ENCODE measurements around the gene ABCC8. TPM values are rescaled to one million over a fixed set of nuclear protein-coding genes. Genes with fewer than 3 reads are reported as not detected.

Gene ABCC8
- total RNA-seq, 4 donors from 2014 or later, result 0.40 to 4.0 (median 3.5) TPM

GRCh38 chr11:17396598-17397310 is 79.9 kb downstream of the ABCC8 start:
- WGBS, 2 donors (ENCODE audit: low coverage in 1 of 2), result 88% methylated on average over 21 of the region's 22 CpGs; no CpG with 5 or more reads in 1 of the 2 donors
- no peaks in the 10 kb centered on the region for H3K4me1 ChIP-seq
- no peak overlapping the region for H3K4me3 ChIP-seq
- no peak overlapping the region for H3K27ac ChIP-seq
- no peak for DNase-seq
- H3K27me3 ChIP-seq, result no peaks in the 10 kb centered on the region
- intact Hi-C loops (cut with DNase I; ENCODE audit: low total_unique reads) (no loop called here), in situ Hi-C loops (cut with MboI; ENCODE audit: low pct_ligation_motif_present in 1 of 4, low pct_unique_long_range_greater_than_20kb in 1 of 4, low sequenced_read_pairs in 3 of 4) (no loop called here)
- TF ChIP-seq POLR2AphosphoS5 (IDR thresholded peaks at IDR 0.05) (no peak), EP300 (IDR thresholded peaks at IDR 0.05; ENCODE audit: low read depth) (no peak), POLR2A (IDR thresholded peaks at IDR 0.05) (no peak), CTCF (IDR thresholded peaks at IDR 0.05) (no peak)
- no peaks in the 10 kb centered on the region for H3K36me3 ChIP-seq
- H3K9me3 ChIP-seq, result no peaks in the 10 kb centered on the region

GRCh38 chr11:17395978-17396377 is 80.7 kb downstream of the ABCC8 start:
- 84% methylated on average over 6 of the region's 6 CpGs; no CpG with 5 or more reads in 1 of the 2 donors for WGBS, 2 donors (ENCODE audit: low coverage in 1 of 2)
- no peak for TF ChIP-seq POLR2AphosphoS5 (IDR thresholded peaks at IDR 0.05)
- no peak for TF ChIP-seq CTCF (IDR thresholded peaks at IDR 0.05)
- TF ChIP-seq POLR2A (IDR thresholded peaks at IDR 0.05), result no peak
- no peak for TF ChIP-seq EP300 (IDR thresholded peaks at IDR 0.05; ENCODE audit: low read depth)
- H3K4me1 ChIP-seq, result no peaks in the 10 kb centered on the region
- in situ Hi-C loops (cut with MboI; ENCODE audit: low pct_ligation_motif_present in 1 of 4, low pct_unique_long_range_greater_than_20kb in 1 of 4, low sequenced_read_pairs in 3 of 4), result no loop called here
- intact Hi-C loops (cut with DNase I; ENCODE audit: low total_unique reads), result no loop called here
- H3K4me3 ChIP-seq, result no peak overlapping the region
- no peaks in the 10 kb centered on the region for H3K27me3 ChIP-seq
- H3K36me3 ChIP-seq, result no peaks in the 10 kb centered on the region
- H3K27ac ChIP-seq, result no peak overlapping the region
- no peaks in the 10 kb centered on the region for H3K9me3 ChIP-seq
- no peak for DNase-seq

GRCh38 chr11:17395554-17395961 is 81.1 kb downstream of the ABCC8 start:
- DNase-seq, result no peak
- in situ Hi-C loops (cut with MboI; ENCODE audit: low pct_ligation_motif_present in 1 of 4, low pct_unique_long_range_greater_than_20kb in 1 of 4, low sequenced_read_pairs in 3 of 4), result no loop called here
- no peak for TF ChIP-seq POLR2A (IDR thresholded peaks at IDR 0.05)
- TF ChIP-seq POLR2AphosphoS5 (IDR thresholded peaks at IDR 0.05), result no peak
- no peak for TF ChIP-seq EP300 (IDR thresholded peaks at IDR 0.05; ENCODE audit: low read depth)
- TF ChIP-seq CTCF (IDR thresholded peaks at IDR 0.05), result no peak
- Histone ChIP-seq H3K27ac (no peak overlapping the region), H3K9me3 (no peaks in the 10 kb centered on the region), H3K4me1 (no peaks in the 10 kb centered on the region), H3K27me3 (no peaks in the 10 kb centered on the region), H3K36me3 (no peaks in the 10 kb centered on the region), H3K4me3 (no peak overlapping the region)
- intact Hi-C loops (cut with DNase I; ENCODE audit: low total_unique reads), result no loop called here
- 87% methylated on average over 20 of the region's 20 CpGs; no CpG with 5 or more reads in 1 of the 2 donors for whole genome bisulfite sequencing, 2 donors (ENCODE audit: low coverage in 1 of 2)

GRCh38 chr11:17394743-17395390 is 81.8 kb downstream of the ABCC8 start:
- intact Hi-C loops (cut with DNase I; ENCODE audit: low total_unique reads) (no loop called here), in situ Hi-C loops (cut with MboI; ENCODE audit: low pct_ligation_motif_present in 1 of 4, low pct_unique_long_range_greater_than_20kb in 1 of 4, low sequenced_read_pairs in 3 of 4) (loop anchor here in 1 of 4 donors (5.0 kb wide), 1 partner anchor 107 kb away; no protein-coding TSS in a partner anchor)
- WGBS, 2 donors (ENCODE audit: low coverage in 1 of 2), result 82% methylated on average over 10 of the region's 10 CpGs; no CpG with 5 or more reads in 1 of the 2 donors

More at GRCh38 chr11:17394743-17395390, 81.8 kb downstream of the ABCC8 start:
- TF ChIP-seq POLR2AphosphoS5 (IDR thresholded peaks at IDR 0.05), result no peak
- no peaks in the 10 kb centered on the region for H3K36me3 ChIP-seq
- H3K9me3 ChIP-seq, result no peaks in the 10 kb centered on the region
- no peak overlapping the region for H3K27ac ChIP-seq
- no peaks in the 10 kb centered on the region for H3K27me3 ChIP-seq
- no peak for DNase-seq
- no peak overlapping the region for H3K4me3 ChIP-seq
- H3K4me1 ChIP-seq, result peaks cover 0 to 2% (median 0%) of the 10 kb centered on the region in 4 donors

Measured in transverse colon (tissue), 4 donors.